Stimulated activated effector memory CD8-positive, alpha-beta T cell treated with anti-CD3 and anti-CD28 coated beads, Interleukin-12 subunit alpha, Interleukin-12 subunit beta, amount 100 ng/mL, for 72 hours (primary cell): ENCODE measurements around the gene LRRC45.
A peak's percentile ranks its signal among the peaks of the same experiment; 100 is the strongest.

Experiments used
- ATAC-seq: fragments of 150-1000 bp; cut with Tn5 transposase; 2 replicates; pipeline ENCODE4 v1.10.0; 2021
- DNase-seq, 2 donors: peaks; one replicate each; pipeline ENCODE4 v3.0.0; 2021 to 2022; ENCODE audit warnings: low spot score in 2 of 2
- H3K27ac Mint-ChIP-seq: one replicate; pipeline ENCODE4 v1.8.0; 2022; ENCODE audit warnings: mild to moderate bottlenecking, mixed read lengths
- H3K36me3 Mint-ChIP-seq: one replicate; pipeline ENCODE4 v1.8.0; 2022; ENCODE audit warnings: mild to moderate bottlenecking, mixed read lengths
- H3K4me1 Mint-ChIP-seq: one replicate; pipeline ENCODE4 v1.8.0; 2022; ENCODE audit warnings: mixed read lengths
- H3K4me3 Mint-ChIP-seq: one replicate; pipeline ENCODE4 v1.8.0; 2022; ENCODE audit warnings: mild to moderate bottlenecking, mixed read lengths
- H3K9me3 Mint-ChIP-seq: one replicate; pipeline ENCODE4 v1.8.0; 2022; ENCODE audit warnings: mixed read lengths

LRRC45 gene

GRCh38 chr17:82000803-82001570 is 22.1 kb upstream of the LRRC45 start:
- peaks cover 2% of the 10 kb centered on the region for H3K36me3 Mint-ChIP-seq
- H3K4me1 Mint-ChIP-seq = no peaks in the 10 kb centered on the region
- DNase-seq (no peak), ATAC-seq (no peak)
- H3K9me3 Mint-ChIP-seq = no peaks in the 10 kb centered on the region
- H3K4me3 Mint-ChIP-seq = no peak overlapping the region
- no peak overlapping the region for H3K27ac Mint-ChIP-seq

- H3K9me3 Mint-ChIP-seq = no peaks in the 10 kb centered on the region
- DNase-seq (no peak), ATAC-seq (no peak)
- H3K36me3 Mint-ChIP-seq = no peaks in the 10 kb centered on the region
- H3K4me1 Mint-ChIP-seq = no peaks in the 10 kb centered on the region
- no peak overlapping the region for H3K27ac Mint-ChIP-seq
- H3K4me3 Mint-ChIP-seq = no peak overlapping the region
Measured at GRCh38 chr17:82001571-82002056, 21.5 kb upstream of the LRRC45 start.

- Mint-ChIP-seq H3K4me3 (no peak overlapping the region), H3K4me1 (no peaks in the 10 kb centered on the region), H3K36me3 (no peaks in the 10 kb centered on the region), H3K9me3 (no peaks in the 10 kb centered on the region), H3K27ac (no peak overlapping the region)
- no peak for DNase-seq
- ATAC-seq = peak; percentile 79
Measured at GRCh38 chr17:82003411-82004381, 19.4 kb upstream of the LRRC45 start.

- H3K4me1 Mint-ChIP-seq = no peaks in the 10 kb centered on the region
- no peak for ATAC-seq
- no peak for DNase-seq
- no peak overlapping the region for H3K27ac Mint-ChIP-seq
- no peaks in the 10 kb centered on the region for H3K36me3 Mint-ChIP-seq
- H3K4me3 Mint-ChIP-seq = no peak overlapping the region
- H3K9me3 Mint-ChIP-seq = no peaks in the 10 kb centered on the region
Measured at GRCh38 chr17:82004517-82005455, 18.3 kb upstream of the LRRC45 start.

GRCh38 chr17:82005701-82006348 is 17.3 kb upstream of the LRRC45 start:
- Mint-ChIP-seq H3K4me1 (no peaks in the 10 kb centered on the region), H3K36me3 (no peaks in the 10 kb centered on the region), H3K4me3 (no peak overlapping the region), H3K9me3 (no peaks in the 10 kb centered on the region), H3K27ac (no peak overlapping the region)
- DNase-seq = no peak
- ATAC-seq = no peak

- Mint-ChIP-seq H3K4me1 (no peaks in the 10 kb centered on the region), H3K9me3 (no peaks in the 10 kb centered on the region), H3K4me3 (no peak overlapping the region), H3K36me3 (no peaks in the 10 kb centered on the region), H3K27ac (no peak overlapping the region)
- DNase-seq = no peak
- no peak for ATAC-seq
Measured at GRCh38 chr17:82006468-82007227, 16.5 kb upstream of the LRRC45 start.

- no peak for DNase-seq
- Mint-ChIP-seq H3K4me3 (no peak overlapping the region), H3K4me1 (no peaks in the 10 kb centered on the region), H3K27ac (no peak overlapping the region), H3K36me3 (no peaks in the 10 kb centered on the region), H3K9me3 (no peaks in the 10 kb centered on the region)
- no peak for ATAC-seq
Measured at GRCh38 chr17:82007228-82007494, 15.9 kb upstream of the LRRC45 start.

GRCh38 chr17:82007495-82008257 is 15.4 kb upstream of the LRRC45 start:
- no peaks in the 10 kb centered on the region for H3K36me3 Mint-ChIP-seq
- no peak overlapping the region for H3K4me3 Mint-ChIP-seq
- H3K4me1 Mint-ChIP-seq = no peaks in the 10 kb centered on the region
- H3K27ac Mint-ChIP-seq = no peak overlapping the region
- ATAC-seq = no peak
- no peak for DNase-seq
- no peaks in the 10 kb centered on the region for H3K9me3 Mint-ChIP-seq

GRCh38 chr17:82008258-82008940 is 14.7 kb upstream of the LRRC45 start:
- DNase-seq = no peak
- no peak for ATAC-seq
- H3K27ac Mint-ChIP-seq = no peak overlapping the region

GRCh38 chr17:82008941-82009405 is 14.1 kb upstream of the LRRC45 start:
- no peak for DNase-seq
- no peak for ATAC-seq
- Mint-ChIP-seq H3K4me3 (no peak overlapping the region), H3K9me3 (no peaks in the 10 kb centered on the region), H3K36me3 (no peaks in the 10 kb centered on the region), H3K27ac (no peak overlapping the region), H3K4me1 (no peaks in the 10 kb centered on the region)

More at GRCh38 chr17:82008258-82008940, 14.7 kb upstream of the LRRC45 start:
- Mint-ChIP-seq H3K9me3 (no peaks in the 10 kb centered on the region), H3K36me3 (no peaks in the 10 kb centered on the region), H3K4me1 (no peaks in the 10 kb centered on the region), H3K4me3 (no peak overlapping the region)

GRCh38 chr17:82009413-82009812 is 13.7 kb upstream of the LRRC45 start:
- no peak for DNase-seq
- ATAC-seq = no peak
- Mint-ChIP-seq H3K4me3 (no peak overlapping the region), H3K27ac (no peak overlapping the region), H3K36me3 (no peaks in the 10 kb centered on the region), H3K9me3 (no peaks in the 10 kb centered on the region), H3K4me1 (no peaks in the 10 kb centered on the region)

- ATAC-seq = no peak
- Mint-ChIP-seq H3K4me3 (no peak overlapping the region), H3K9me3 (no peaks in the 10 kb centered on the region), H3K36me3 (no peaks in the 10 kb centered on the region), H3K27ac (no peak overlapping the region), H3K4me1 (no peaks in the 10 kb centered on the region)
- DNase-seq = no peak
Measured at GRCh38 chr17:82010575-82011525, 12.3 kb upstream of the LRRC45 start.
